Upper lobe of left lung (tissue), 4 donors: ENCODE results near the gene ROCK2.

Experiments
- CTCF ChIP-seq, 6 experiments: fragments of 450-650 bp in 4 of 6; fragments of 200-600 bp in 2 of 6; sonication (generic) in 2 of 6; IDR thresholded peaks; one replicate each; pipeline ENCODE4 v1.5.1; 2016 to 2019; ENCODE audit warnings: antibody characterized with exemption in 6 of 6
- EP300 ChIP-seq, 4 donors: sonication (generic); formaldehyde crosslinking; IDR thresholded peaks; one replicate each; pipeline ENCODE4 v1.5.1; 2017; ENCODE audit warnings: antibody characterized with exemption in 4 of 4, control low read depth in 2 of 4
- POLR2A ChIP-seq, 4 donors: fragments of 450-650 bp; IDR thresholded peaks; one replicate each; pipeline ENCODE4 v1.5.1; 2016 to 2017; ENCODE audit warnings: antibody characterized with exemption in 4 of 4, mild to moderate bottlenecking in 2 of 4

GRCh38 chr2:11333427-11334183 lies 10.8 kb downstream of the ROCK2 start:
- TF ChIP-seq POLR2A (IDR thresholded peaks at IDR 0.05), result no peak
- TF ChIP-seq CTCF (IDR thresholded peaks at IDR 0.05), result no peak
- TF ChIP-seq EP300 (IDR thresholded peaks at IDR 0.05), result no peak
